HCT116 (cell line): ENCODE results near the gene TMED10. TPM values are rescaled to one million over a fixed set of nuclear protein-coding genes. Genes with fewer than 3 reads are reported as not detected.

ENCODE experiments used
- ATAC-seq: fragments of 200-7000 bp; cut with Tn5 transposase; 2 replicates; pipeline ENCODE4 v1.9.1; 2020; ENCODE audit warnings: mild to moderate bottlenecking, moderate library complexity
- BruUV-seq: library from RNA; stranded (reverse); fragments of 400-500 nt; replicated peaks from 2 replicates; lab custom pipeline; 2021; lab: Mats Ljungman, UMichigan
- CTCF ChIA-PET: fragments of 300-600 bp; sonication (Branson Sonifier 250); formaldehyde crosslinking; loops from one replicate; lab custom pipeline; 2021; ENCODE audit warnings: antibody characterized with exemption; lab: Charles Lee
- POLR2A ChIA-PET: fragments of 300-600, 350-600 bp; sonication (Branson Sonifier 250); formaldehyde crosslinking; loops from one replicate; lab custom pipeline; 2021; ENCODE audit warnings: antibody characterized with exemption; lab: Charles Lee
- RAD21 ChIA-PET, 2 experiments: fragments of 300-600 bp; sonication (Branson Sonifier 250); formaldehyde crosslinking; loops; one replicate each; lab custom pipeline; 2023; ENCODE audit warnings: low total read pairs in 2 of 2; ENCODE audit not compliant: uncharacterized antibody in 2 of 2, unreplicated experiment in 2 of 2, low non-redundant PET in 1 of 2; lab: Charles Lee
- DNase-seq: peaks from one replicate; pipeline ENCODE4 v3.0.0-alpha.2; 2010; ENCODE audit warnings: low read depth, low spot score
- H2AFZ ChIP-seq: fragments of 200-600 bp; shearing (Covaris generic), sonication (generic); 2 replicates; pipeline ENCODE4 v1.6.1; 2017; ENCODE audit warnings: low read depth, mixed run types, mixed read lengths, antibody characterized with exemption, low read length; ENCODE audit not compliant: poor library complexity, severe bottlenecking
- H3K27ac ChIP-seq: 2 replicates; pipeline ENCODE4 v1.5.1; 2012; ENCODE audit warnings: low read depth, low read length
- H3K27me3 ChIP-seq: fragments of 200-600 bp; sonication (generic); 2 replicates; pipeline ENCODE4 v1.6.1; 2016; ENCODE audit warnings: mixed run types, low read length, mixed read lengths; ENCODE audit not compliant: insufficient read depth
- H3K36me3 ChIP-seq, 2 experiments: fragments of 200-500 bp in 1 of 2; fragments of 200-600 bp in 1 of 2; sonication (Bioruptor generic) in 1 of 2; sonication (generic) in 1 of 2; 2 replicates each; pipeline versions ENCODE4 v1.5.1 to v1.6.1; 2014 to 2016; ENCODE audit warnings: low read length in 2 of 2, inconsistent platforms in 1 of 2, mixed read lengths in 1 of 2, mixed run types in 1 of 2; ENCODE audit not compliant: insufficient read depth in 2 of 2, control insufficient read depth in 1 of 2
- H3K4me1 ChIP-seq, 2 experiments: fragments of 200-600 bp in 1 of 2; sonication (generic) in 1 of 2; 2 replicates each; pipeline versions ENCODE4 v1.5.1 to v1.6.1; 2012 to 2017; ENCODE audit warnings: low read length in 2 of 2, inconsistent platforms in 1 of 2, mild to moderate bottlenecking in 1 of 2, mixed read lengths in 1 of 2, mixed run types in 1 of 2, moderate library complexity in 1 of 2; ENCODE audit not compliant: insufficient read depth in 2 of 2, control insufficient read depth in 1 of 2
- H3K4me2 ChIP-seq: fragments of 200-600 bp; sonication (generic); 2 replicates; pipeline ENCODE4 v1.6.1; 2017; ENCODE audit warnings: mixed run types, low read length, mixed read lengths
- H3K4me3 ChIP-seq, 2 experiments: fragments of 200-600 bp in 1 of 2; sonication (generic) in 1 of 2; replicated peaks in 1 of 2; 2 replicates each; pipeline ENCODE4 v1.5.1; 2011 to 2016; ENCODE audit warnings: low read length in 2 of 2, control low read depth in 1 of 2, low read depth in 1 of 2, mild to moderate bottlenecking in 1 of 2, mixed read lengths in 1 of 2, mixed run types in 1 of 2
- H3K79me2 ChIP-seq: fragments of 200-600 bp; sonication (generic); 2 replicates; pipeline ENCODE4 v1.6.1; 2017; ENCODE audit warnings: mild to moderate bottlenecking, mixed run types, low read length, moderate library complexity, mixed read lengths; ENCODE audit not compliant: insufficient read depth
- H3K9ac ChIP-seq: fragments of 200-600 bp; sonication (generic); 2 replicates; pipeline ENCODE4 v1.6.1; 2016; ENCODE audit warnings: low read length, mixed read lengths
- H3K9me2 ChIP-seq: fragments of 200-600 bp; sonication (generic), shearing (Covaris generic); 2 replicates; pipeline ENCODE4 v1.6.1; 2017; ENCODE audit warnings: mixed run types, mild to moderate bottlenecking, moderate library complexity; ENCODE audit not compliant: insufficient read depth
- H3K9me3 ChIP-seq, 2 experiments: fragments of 200-500 bp in 1 of 2; fragments of 200-600 bp in 1 of 2; sonication (Bioruptor generic) in 1 of 2; sonication (generic) in 1 of 2; 2 replicates each; pipeline ENCODE4 v1.6.1; 2014 to 2017; ENCODE audit warnings: low read length in 2 of 2, mixed read lengths in 2 of 2, inconsistent platforms in 1 of 2, low read depth in 1 of 2, mild to moderate bottlenecking in 1 of 2, mixed run types in 1 of 2, moderate library complexity in 1 of 2; ENCODE audit not compliant: control insufficient read depth in 1 of 2, insufficient read depth in 1 of 2
- H4K20me1 ChIP-seq: fragments of 200-600 bp; sonication (generic), shearing (Covaris generic); 2 replicates; pipeline ENCODE4 v1.6.1; 2017; ENCODE audit warnings: mixed run types, mild to moderate bottlenecking, moderate library complexity; ENCODE audit not compliant: insufficient read depth
- CBX3 ChIP-seq: IDR thresholded peaks from 2 replicates; pipeline ENCODE4 v1.6.1; 2012; ENCODE audit warnings: low read depth
- CEBPB ChIP-seq: IDR thresholded peaks from 2 replicates; pipeline ENCODE4 v1.6.1; 2012; ENCODE audit warnings: low read depth
- EGR1 ChIP-seq: IDR thresholded peaks from 2 replicates; pipeline ENCODE4 v1.6.1; 2012; ENCODE audit warnings: low read depth
- ELF1 ChIP-seq: IDR thresholded peaks from 2 replicates; pipeline ENCODE4 v1.6.1; 2012; ENCODE audit warnings: low read depth, borderline replicate concordance
- EZH2 ChIP-seq: fragments of 200-600 bp; sonication (generic); IDR thresholded peaks from 2 replicates; pipeline ENCODE4 v1.6.1; 2017; ENCODE audit warnings: antibody characterized with exemption, mixed run types
- EZH2phosphoT487 ChIP-seq: fragments of 200-600 bp; IDR thresholded peaks from 2 replicates; pipeline ENCODE4 v1.6.1; 2018; ENCODE audit warnings: antibody characterized with exemption, borderline replicate concordance
- FOSL1 ChIP-seq: IDR thresholded peaks from 2 replicates; pipeline ENCODE4 v1.6.1; 2012; ENCODE audit warnings: low read depth
- POLR2A ChIP-seq: IDR thresholded peaks from 2 replicates; pipeline ENCODE4 v1.7.0; 2011; ENCODE audit warnings: borderline replicate concordance; ENCODE audit not compliant: insufficient read depth, insufficient read length; ENCODE audit errors: extremely low read depth
- RAD21 ChIP-seq: IDR thresholded peaks from 2 replicates; pipeline ENCODE4 v1.6.1; 2012; ENCODE audit warnings: low read depth, mild to moderate bottlenecking
- SIN3A ChIP-seq: IDR thresholded peaks from 2 replicates; pipeline ENCODE4 v1.6.1; 2012; ENCODE audit warnings: low read depth
- SP1 ChIP-seq: IDR thresholded peaks from 2 replicates; pipeline ENCODE4 v1.6.1; 2012; ENCODE audit warnings: low read depth
- SRF ChIP-seq: IDR thresholded peaks from 2 replicates; pipeline ENCODE4 v1.6.1; 2012; ENCODE audit warnings: low read depth
- TCF7L2 ChIP-seq: IDR thresholded peaks from 2 replicates; pipeline ENCODE4 v1.7.0; 2011; ENCODE audit warnings: borderline replicate concordance, inconsistent platforms; ENCODE audit not compliant: insufficient read depth, insufficient read length; ENCODE audit errors: extremely low read depth
- ZNF274 ChIP-seq: fragments of 200-500 bp; sonication (Bioruptor generic); IDR thresholded peaks from 2 replicates; pipeline ENCODE4 v1.6.1; 2014; ENCODE audit warnings: mild to moderate bottlenecking, low read depth, low read length, inconsistent platforms
- intact Hi-C: fragments of 100-400 bp; cut with micrococcal nuclease; formaldehyde crosslinking; loops from 2 replicates; pipeline ENCODE4 v1.10.0; 2022
- total RNA-seq: library from RNA; stranded (reverse); gene quantifications from one replicate; pipeline ENCODE4 v1.2.1, GENCODE V29; 2021; ENCODE audit not compliant: unreplicated experiment
- TF ChIP-seq, protein P1 (sequence below): IDR thresholded peaks from 2 replicates; pipeline ENCODE4 v1.6.1; 2012

TMED10 gene
- total RNA-seq, 1 experiment from 2014 or later = 303 TPM

DNA sequence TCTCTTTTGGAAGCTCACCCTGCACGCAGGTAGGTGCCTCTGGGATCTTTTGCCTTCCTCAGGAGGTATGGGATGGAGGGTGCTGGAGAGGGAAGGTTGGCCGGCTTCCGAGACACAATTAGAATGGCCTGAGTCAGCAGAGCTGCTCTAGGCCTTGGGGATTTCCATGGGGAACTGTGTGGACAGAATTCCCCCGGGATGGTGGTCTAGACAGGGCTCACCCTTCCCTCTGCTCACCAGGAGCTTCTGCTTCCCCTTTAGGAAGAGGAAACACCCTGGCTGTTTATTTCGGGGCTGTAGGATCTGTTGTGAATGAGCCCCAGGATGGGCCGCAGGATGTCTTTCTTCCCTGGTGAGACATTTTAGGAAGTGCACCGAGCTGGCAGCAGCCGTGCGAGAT, 43.7 kb upstream of the TMED10 start (continued):
- no peak for TF ChIP-seq SP1
- TF ChIP-seq CEBPB = no peak
- no peak for TF ChIP-seq RAD21
- TF ChIP-seq SRF = no peak
- TF ChIP-seq, protein P1, sequence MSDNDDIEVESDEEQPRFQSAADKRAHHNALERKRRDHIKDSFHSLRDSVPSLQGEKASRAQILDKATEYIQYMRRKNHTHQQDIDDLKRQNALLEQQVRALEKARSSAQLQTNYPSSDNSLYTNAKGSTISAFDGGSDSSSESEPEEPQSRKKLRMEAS = no peak
- TF ChIP-seq SIN3A = no peak
- TF ChIP-seq POLR2A = no peak
- no peak for TF ChIP-seq FOSL1

DNA sequence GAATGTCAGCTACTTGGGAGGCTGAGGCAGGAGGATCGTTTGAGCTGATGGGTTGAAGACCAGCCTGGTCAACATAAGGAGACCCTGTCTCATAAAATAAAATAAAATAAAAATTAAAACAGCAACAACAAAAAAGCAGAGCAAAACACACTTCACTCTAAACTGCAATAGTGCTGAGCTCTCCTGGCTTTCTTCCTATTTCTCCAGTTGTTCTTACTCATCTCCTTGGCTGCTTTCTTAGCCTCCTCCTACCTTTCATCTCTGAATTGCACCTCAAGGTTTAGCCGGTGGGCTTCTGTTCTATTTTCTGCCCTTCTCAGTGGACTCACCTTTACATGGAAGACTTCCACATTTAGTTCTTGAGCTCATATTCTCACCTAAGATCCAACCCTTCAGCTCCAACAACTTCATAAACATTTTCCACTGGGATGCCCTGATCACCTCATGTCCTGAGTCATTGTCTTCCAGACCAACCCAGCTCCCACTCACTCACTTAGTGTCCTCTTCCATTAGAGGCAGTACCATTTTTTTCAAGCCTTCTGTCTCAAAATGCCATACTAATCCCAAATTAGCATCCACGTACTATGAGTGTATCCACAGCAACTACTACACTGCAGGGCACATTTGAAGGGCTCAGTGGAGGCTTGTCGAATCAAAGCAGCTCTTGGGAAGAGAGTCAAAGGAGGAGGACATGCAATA, 41.2 kb upstream of the TMED10 start:
- no peaks in the 10 kb centered on the region for H3K9me2 ChIP-seq
- intact Hi-C loops = no loop called here
- no peak overlapping the region for H3K27ac ChIP-seq
- ChIA-PET CTCF (no interaction called here), POLR2A (no interaction called here), RAD21 (no interaction called here)
- H4K20me1 ChIP-seq = no peaks in the 10 kb centered on the region
- no TSS peak for BruUV-seq
- H3K27me3 ChIP-seq = no peaks in the 10 kb centered on the region
- H3K4me2 ChIP-seq = no peak overlapping the region
- no peaks in the 10 kb centered on the region for H3K4me1 ChIP-seq
- no peak overlapping the region for H3K4me3 ChIP-seq
- no peaks in the 10 kb centered on the region for H3K36me3 ChIP-seq
- H3K9me3 ChIP-seq = no peaks in the 10 kb centered on the region
- no peak overlapping the region for H3K9ac ChIP-seq
- no peak for TF ChIP-seq ZNF274
- TF ChIP-seq EZH2 = no peak
- no peak for TF ChIP-seq EGR1
- no peak for TF ChIP-seq POLR2A
- no peak for TF ChIP-seq CBX3
- no peak for TF ChIP-seq ELF1
- TF ChIP-seq RAD21 = no peak
- no peak for TF ChIP-seq TCF7L2
- no peak for TF ChIP-seq SP1
- no peak for TF ChIP-seq SIN3A
- no peak for TF ChIP-seq EZH2phosphoT487
- no peaks in the 10 kb centered on the region for H3K79me2 ChIP-seq
- ATAC-seq (no peak), DNase-seq (no peak)
- H2AFZ ChIP-seq = no peak overlapping the region
